Caki2 (cell line): ENCODE results near the gene INPP4A. TPM values are rescaled to one million over a fixed set of nuclear protein-coding genes. Genes with fewer than 3 reads are reported as not detected.
A peak's percentile ranks its signal among the peaks of the same experiment; 100 is the strongest.

ENCODE experiments used
- DNase-seq: peaks from one replicate; pipeline ENCODE4 v3.0.0-alpha.2; 2015; ENCODE audit warnings: low read depth
- in situ Hi-C: cut with HindIII; loops from 2 replicates; pipeline ENCODE4 v1.10.0; 2016; ENCODE audit warnings: low sequenced_read_pairs, low pct_unique_long_range_greater_than_20kb, mixed read lengths
- total RNA-seq: library from RNA; depleted of rRNA; stranded (reverse); fragments of >200 nt; shearing (Covaris generic); gene quantifications from 2 replicates; pipeline ENCODE4 v1.2.3, GENCODE V29; 2014; ENCODE audit warnings: low replicate concordance

INPP4A gene
- total RNA-seq, 1 experiment from 2014 or later: 19.0 TPM

DNA sequence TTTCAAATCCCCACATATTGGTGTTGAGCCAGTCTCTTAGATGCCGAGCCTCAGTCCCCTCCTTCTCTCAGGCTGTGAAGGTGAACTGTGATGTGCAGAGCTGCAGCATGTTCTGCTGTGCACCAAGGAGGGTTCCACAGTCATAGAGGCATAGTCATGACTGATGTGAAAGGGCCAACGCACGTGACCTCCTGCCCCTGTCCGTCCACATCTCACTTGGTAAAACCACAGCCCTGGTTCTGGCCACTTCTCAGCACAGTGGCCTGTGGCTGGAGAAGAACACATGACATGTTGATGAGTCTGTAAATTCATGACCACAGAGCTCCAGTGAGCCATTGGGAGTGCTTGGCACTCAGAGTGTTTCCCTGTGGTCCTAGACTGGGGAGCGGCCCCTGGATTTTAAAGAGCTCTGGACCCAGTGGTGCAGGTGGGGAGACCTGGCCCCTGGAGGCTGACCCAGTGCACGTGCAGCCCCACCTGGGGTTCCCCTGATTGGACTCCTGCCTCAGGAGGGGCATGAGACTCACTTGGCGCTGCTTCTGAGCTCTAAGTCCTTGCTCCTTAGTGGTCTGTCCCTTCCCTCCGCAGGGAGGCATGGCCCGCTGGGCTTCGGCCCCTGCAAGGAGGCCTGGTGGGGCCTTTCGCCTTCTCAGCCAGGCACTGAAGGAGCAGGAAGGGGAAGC is 25.3 kb downstream of the INPP4A start:
- in situ Hi-C loops: no loop called here
- no peak for DNase-seq

GRCh38 chr2:98470851-98471255 is 26.2 kb downstream of the INPP4A start:
- in situ Hi-C loops: no loop called here
- no peak for DNase-seq

- in situ Hi-C loops: no loop called here
- no peak for DNase-seq
Measured at GRCh38 chr2:98471402-98472131, 26.9 kb downstream of the INPP4A start.

DNA sequence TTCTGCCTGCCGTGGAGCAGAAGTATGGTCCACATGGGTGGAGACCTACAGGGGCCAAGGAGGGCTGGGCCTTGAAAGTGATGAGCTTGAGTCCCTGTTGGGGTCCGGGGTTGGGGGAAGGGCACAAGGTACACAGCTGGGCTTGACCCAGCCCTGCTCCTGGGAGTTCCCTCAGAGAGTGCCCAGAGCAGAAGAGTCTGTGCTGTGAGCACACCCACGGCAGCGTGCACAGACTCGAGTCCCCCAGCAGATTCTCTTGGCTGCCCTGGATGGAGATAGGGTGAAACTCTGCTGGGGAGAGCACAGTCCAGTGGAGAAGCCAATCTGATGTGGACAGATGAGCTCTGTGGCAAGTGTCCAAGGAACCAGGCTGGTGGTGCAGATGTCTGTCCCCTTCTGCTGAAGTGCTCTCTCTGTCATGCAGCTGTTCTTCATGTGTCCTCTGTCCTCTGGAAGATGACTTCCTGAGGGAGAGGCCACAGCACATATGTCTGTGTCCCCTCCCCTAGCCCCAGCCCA is 27.5 kb downstream of the INPP4A start:
- in situ Hi-C loops: no loop called here
- DNase-seq: no peak

- in situ Hi-C loops: no loop called here
- DNase-seq: no peak
Measured at GRCh38 chr2:98472961-98473746, 28.5 kb downstream of the INPP4A start.

DNA sequence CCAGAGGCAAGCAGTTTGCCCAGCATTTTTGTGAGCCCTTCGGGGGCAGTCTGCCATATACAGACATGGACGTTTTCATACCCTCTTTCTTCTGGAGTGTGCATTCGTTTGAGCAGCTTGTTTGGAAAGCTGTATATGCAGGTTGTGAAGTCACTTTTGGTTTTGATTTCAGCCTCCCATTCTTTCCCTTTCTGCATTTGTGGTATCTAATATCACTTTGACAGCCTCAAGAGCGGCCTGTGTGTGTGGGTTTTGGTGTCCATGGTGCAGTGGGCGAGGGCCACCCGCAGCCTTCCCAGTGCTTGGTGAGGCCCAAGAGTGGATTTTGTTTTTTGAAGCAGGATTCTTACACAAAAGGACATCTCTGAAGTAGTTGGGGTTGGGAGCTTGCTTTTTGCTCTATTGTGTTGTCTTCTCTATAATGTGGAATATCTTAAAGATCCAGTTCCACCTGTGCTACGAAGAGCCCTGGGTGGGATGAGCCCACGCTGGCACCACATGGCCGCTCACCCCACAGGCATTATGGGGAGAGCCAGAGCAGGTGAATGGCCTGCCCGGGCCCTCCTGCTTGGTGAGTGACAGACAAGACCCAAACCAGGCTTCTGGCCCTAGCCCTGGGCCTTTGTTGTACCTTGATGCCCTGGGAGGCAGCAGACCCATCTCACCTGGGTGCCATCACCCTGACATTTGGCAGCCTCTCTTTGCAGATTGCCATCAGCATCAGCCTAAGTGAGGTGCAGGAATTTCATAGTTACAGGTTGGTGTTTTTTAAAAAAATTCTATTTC is 29.5 kb downstream of the INPP4A start:
- DNase-seq: no peak

GRCh38 chr2:98474979-98475632 is 30.4 kb downstream of the INPP4A start:
- DNase-seq: no peak
- in situ Hi-C loops: no loop called here

More for the DNA sequence above, 29.5 kb downstream of the INPP4A start:
- in situ Hi-C loops: no loop called here

- in situ Hi-C loops: no loop called here
Measured at GRCh38 chr2:98476192-98476868, 31.7 kb downstream of the INPP4A start.

GRCh38 chr2:98477036-98477435 is 32.4 kb downstream of the INPP4A start:
- in situ Hi-C loops: no loop called here
- no peak for DNase-seq

More at GRCh38 chr2:98476192-98476868, 31.7 kb downstream of the INPP4A start:
- DNase-seq: no peak

GRCh38 chr2:98477506-98477905 is 32.8 kb downstream of the INPP4A start:
- in situ Hi-C loops: no loop called here
- no peak for DNase-seq

GRCh38 chr2:98478088-98478551 is 33.5 kb downstream of the INPP4A start:
- in situ Hi-C loops: no loop called here

DNA sequence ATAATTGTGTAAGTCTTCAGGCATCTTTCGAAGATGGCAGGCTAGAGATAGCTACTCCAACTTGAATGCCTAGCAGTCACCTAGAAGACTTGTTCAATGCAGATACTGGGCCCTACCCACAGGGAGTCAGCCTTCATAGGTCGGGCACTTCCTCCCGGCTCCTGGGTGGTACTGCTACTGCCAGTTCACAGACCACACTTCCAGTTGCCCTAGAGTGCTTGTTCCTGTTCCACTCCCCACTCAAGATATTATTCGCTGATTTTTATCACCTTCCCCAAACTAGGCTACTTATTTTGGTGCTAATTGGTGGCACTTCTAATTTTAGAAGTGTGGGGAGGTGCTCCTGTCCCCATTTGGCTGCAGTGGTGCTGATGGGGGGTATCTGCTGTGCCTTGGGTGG is 34.2 kb downstream of the INPP4A start:
- in situ Hi-C loops: no loop called here
- DNase-seq: no peak

More at GRCh38 chr2:98478088-98478551, 33.5 kb downstream of the INPP4A start:
- no peak for DNase-seq

GRCh38 chr2:98479371-98479770 is 34.7 kb downstream of the INPP4A start:
- in situ Hi-C loops: no loop called here
- DNase-seq: no peak

- peak; percentile 47 for DNase-seq
Measured at GRCh38 chr2:98479959-98480524, 35.4 kb downstream of the INPP4A start.

GRCh38 chr2:98480598-98480997 is 35.9 kb downstream of the INPP4A start:
- no peak for DNase-seq
- in situ Hi-C loops: no loop called here

More at GRCh38 chr2:98479959-98480524, 35.4 kb downstream of the INPP4A start:
- in situ Hi-C loops: no loop called here

- in situ Hi-C loops: no loop called here
- no peak for DNase-seq
Measured at GRCh38 chr2:98482362-98482761, 37.7 kb downstream of the INPP4A start.
